ENCODE measurements around the gene PHOX2A.
"Not testable (repeated sequence)": the region's sequence is repeated elsewhere in the genome, so short reads cannot be mapped to it uniquely, and the experiment has no call there.

The PHOX2A gene

GRCh38 chr11:72220696-72221363, 23.1 kb downstream of the PHOX2A start:
- Histone ChIP-seq H3K4me1 (ENCODE audit: control insufficient read depth, insufficient read depth, low read length, poor library complexity, severe bottlenecking) (peaks cover 9% of the 10 kb centered on the region), H3K4me3 (ENCODE audit: extremely low read depth, insufficient read depth, low read length, poor library complexity, severe bottlenecking) (no peak overlapping the region), H3K27ac (ENCODE audit: low read depth, low read length, severe bottlenecking) (no peak overlapping the region), H3K9me3 (ENCODE audit: control insufficient read depth, low read length) (no peaks in the 10 kb centered on the region), H3K36me3 (ENCODE audit: control insufficient read depth, insufficient read depth, low read length) (no peaks in the 10 kb centered on the region)
- 86 to 90% methylated on average over 5 to 6 of the region's 10 CpGs for whole genome bisulfite sequencing, 2 experiments (ENCODE audit: insufficient coverage in 2 of 2)

GRCh38 chr11:72218251-72218745, 25.7 kb downstream of the PHOX2A start:
- no peak overlapping the region for H3K4me3 ChIP-seq (ENCODE audit: extremely low read depth, insufficient read depth, low read length, poor library complexity, severe bottlenecking)
- peaks cover 7% of the 10 kb centered on the region for H3K4me1 ChIP-seq (ENCODE audit: control insufficient read depth, insufficient read depth, low read length, poor library complexity, severe bottlenecking)
- WGBS, 2 experiments (ENCODE audit: insufficient coverage in 2 of 2) = 93 to 100% methylated on average over 3 to 5 of the region's 5 CpGs
- H3K36me3 ChIP-seq (ENCODE audit: control insufficient read depth, insufficient read depth, low read length) = no peaks in the 10 kb centered on the region
- H3K27ac ChIP-seq (ENCODE audit: low read depth, low read length, severe bottlenecking) = no peak overlapping the region
- no peaks in the 10 kb centered on the region for H3K9me3 ChIP-seq (ENCODE audit: control insufficient read depth, low read length)

GRCh38 chr11:72217841-72218240, 26.1 kb downstream of the PHOX2A start:
- Histone ChIP-seq H3K27ac (ENCODE audit: low read depth, low read length, severe bottlenecking) (no peak overlapping the region), H3K9me3 (ENCODE audit: control insufficient read depth, low read length) (no peaks in the 10 kb centered on the region), H3K4me3 (ENCODE audit: extremely low read depth, insufficient read depth, low read length, poor library complexity, severe bottlenecking) (no peak overlapping the region), H3K36me3 (ENCODE audit: control insufficient read depth, insufficient read depth, low read length) (no peaks in the 10 kb centered on the region), H3K4me1 (ENCODE audit: control insufficient read depth, insufficient read depth, low read length, poor library complexity, severe bottlenecking) (peaks cover 7% of the 10 kb centered on the region)
- WGBS, 2 experiments (ENCODE audit: insufficient coverage in 2 of 2) = 44 to 60% methylated on average over 1 to 2 of the region's 2 CpGs

GRCh38 chr11:72216638-72217037, 27.3 kb downstream of the PHOX2A start, which contains the start of gene FOLR2:
Gene FOLR2, plus strand, starts transcription at chr11:72216794. Its CDS starts 1,791 bp downstream, at chr11:72218585.
- H3K4me3 ChIP-seq (ENCODE audit: extremely low read depth, insufficient read depth, low read length, poor library complexity, severe bottlenecking) = no peak within 1 kb of the TSS
- no peaks in the 10 kb centered on the region for H3K36me3 ChIP-seq (ENCODE audit: control insufficient read depth, insufficient read depth, low read length)
- 91 to 92% methylated on average over 3 to 6 of the region's 6 CpGs for WGBS, 2 experiments (ENCODE audit: insufficient coverage in 2 of 2)
- H3K9me3 ChIP-seq (ENCODE audit: control insufficient read depth, low read length) = no peaks in the 10 kb centered on the region
- H3K27ac ChIP-seq (ENCODE audit: low read depth, low read length, severe bottlenecking) = no peak within 1 kb of the TSS
- H3K4me1 ChIP-seq (ENCODE audit: control insufficient read depth, insufficient read depth, low read length, poor library complexity, severe bottlenecking) = no peaks in the 10 kb centered on the region

GRCh38 chr11:72209101-72209500, 34.9 kb downstream of the PHOX2A start:
- 65 to 90% methylated on average over 2 to 4 of the region's 4 CpGs for WGBS, 2 experiments (ENCODE audit: insufficient coverage in 2 of 2)
- Histone ChIP-seq H3K4me1 (ENCODE audit: control insufficient read depth, insufficient read depth, low read length, poor library complexity, severe bottlenecking) (no peaks in the 10 kb centered on the region), H3K36me3 (ENCODE audit: control insufficient read depth, insufficient read depth, low read length) (no peaks in the 10 kb centered on the region), H3K9me3 (ENCODE audit: control insufficient read depth, low read length) (no peaks in the 10 kb centered on the region), H3K27ac (ENCODE audit: low read depth, low read length, severe bottlenecking) (no peak overlapping the region), H3K4me3 (ENCODE audit: extremely low read depth, insufficient read depth, low read length, poor library complexity, severe bottlenecking) (no peak overlapping the region)

GRCh38 chr11:72208281-72208680, 35.7 kb downstream of the PHOX2A start:
- Histone ChIP-seq H3K4me1 (ENCODE audit: control insufficient read depth, insufficient read depth, low read length, poor library complexity, severe bottlenecking) (no peaks in the 10 kb centered on the region), H3K36me3 (ENCODE audit: control insufficient read depth, insufficient read depth, low read length) (no peaks in the 10 kb centered on the region), H3K4me3 (ENCODE audit: extremely low read depth, insufficient read depth, low read length, poor library complexity, severe bottlenecking) (no peak overlapping the region), H3K9me3 (ENCODE audit: control insufficient read depth, low read length) (no peaks in the 10 kb centered on the region), H3K27ac (ENCODE audit: low read depth, low read length, severe bottlenecking) (no peak overlapping the region)
- 64 to 91% methylated on average over 3 of the region's 3 CpGs for WGBS, 2 experiments (ENCODE audit: insufficient coverage in 2 of 2)

GRCh38 chr11:72206794-72207193, 37.2 kb downstream of the PHOX2A start:
- not testable (repeated sequence) for H3K4me1 ChIP-seq (ENCODE audit: control insufficient read depth, insufficient read depth, low read length, poor library complexity, severe bottlenecking); H3K4me3 ChIP-seq (ENCODE audit: extremely low read depth, insufficient read depth, low read length, poor library complexity, severe bottlenecking); H3K36me3 ChIP-seq (ENCODE audit: control insufficient read depth, insufficient read depth, low read length); H3K9me3 ChIP-seq (ENCODE audit: control insufficient read depth, low read length); H3K27ac ChIP-seq (ENCODE audit: low read depth, low read length, severe bottlenecking)
- WGBS, 2 experiments (ENCODE audit: insufficient coverage in 2 of 2) = 79 to 88% methylated on average over 1 to 2 of the region's 2 CpGs

- Histone ChIP-seq H3K36me3 (ENCODE audit: control insufficient read depth, insufficient read depth, low read length) (no peaks in the 10 kb centered on the region), H3K4me1 (ENCODE audit: control insufficient read depth, insufficient read depth, low read length, poor library complexity, severe bottlenecking) (no peaks in the 10 kb centered on the region), H3K4me3 (ENCODE audit: extremely low read depth, insufficient read depth, low read length, poor library complexity, severe bottlenecking) (no peak overlapping the region), H3K27ac (ENCODE audit: low read depth, low read length, severe bottlenecking) (no peak overlapping the region), H3K9me3 (ENCODE audit: control insufficient read depth, low read length) (no peaks in the 10 kb centered on the region)
Observed at GRCh38 chr11:72204886-72205285, 39.1 kb downstream of the PHOX2A start.

- 100% methylated on average over 1 of the region's 2 CpGs for WGBS, 2 experiments (ENCODE audit: insufficient coverage in 2 of 2)
Observed at GRCh38 chr11:72203163-72203562, 40.8 kb downstream of the PHOX2A start.

GRCh38 chr11:72202571-72202970, 41.4 kb downstream of the PHOX2A start:
- H3K27ac ChIP-seq (ENCODE audit: low read depth, low read length, severe bottlenecking) = no peak overlapping the region
- 96 to 98% methylated on average over 6 of the region's 6 CpGs for WGBS, 2 experiments (ENCODE audit: insufficient coverage in 2 of 2)
- no peaks in the 10 kb centered on the region for H3K4me1 ChIP-seq (ENCODE audit: control insufficient read depth, insufficient read depth, low read length, poor library complexity, severe bottlenecking)
- H3K9me3 ChIP-seq (ENCODE audit: control insufficient read depth, low read length) = no peaks in the 10 kb centered on the region
- H3K4me3 ChIP-seq (ENCODE audit: extremely low read depth, insufficient read depth, low read length, poor library complexity, severe bottlenecking) = no peak overlapping the region
- H3K36me3 ChIP-seq (ENCODE audit: control insufficient read depth, insufficient read depth, low read length) = no peaks in the 10 kb centered on the region

More at GRCh38 chr11:72203163-72203562, 40.8 kb downstream of the PHOX2A start:
- no peak overlapping the region for H3K27ac ChIP-seq (ENCODE audit: low read depth, low read length, severe bottlenecking)
- no peaks in the 10 kb centered on the region for H3K36me3 ChIP-seq (ENCODE audit: control insufficient read depth, insufficient read depth, low read length)
- H3K9me3 ChIP-seq (ENCODE audit: control insufficient read depth, low read length) = no peaks in the 10 kb centered on the region
- no peak overlapping the region for H3K4me3 ChIP-seq (ENCODE audit: extremely low read depth, insufficient read depth, low read length, poor library complexity, severe bottlenecking)
- no peaks in the 10 kb centered on the region for H3K4me1 ChIP-seq (ENCODE audit: control insufficient read depth, insufficient read depth, low read length, poor library complexity, severe bottlenecking)

GRCh38 chr11:72201445-72201844, 42.5 kb downstream of the PHOX2A start:
- 93 to 95% methylated on average over 34 to 37 of the region's 43 CpGs for WGBS, 2 experiments (ENCODE audit: insufficient coverage in 2 of 2)
- H3K27ac ChIP-seq (ENCODE audit: low read depth, low read length, severe bottlenecking); H3K36me3 ChIP-seq (ENCODE audit: control insufficient read depth, insufficient read depth, low read length); H3K4me3 ChIP-seq (ENCODE audit: extremely low read depth, insufficient read depth, low read length, poor library complexity, severe bottlenecking); H3K9me3 ChIP-seq (ENCODE audit: control insufficient read depth, low read length); H3K4me1 ChIP-seq (ENCODE audit: control insufficient read depth, insufficient read depth, low read length, poor library complexity, severe bottlenecking): not testable (repeated sequence)

Measured in mesodermal cell (in vitro differentiated cells).